Upper lobe of left lung (tissue), 6 donors: ENCODE results near the gene SETMAR. TPM values are rescaled to one million over a fixed set of nuclear protein-coding genes. Genes with fewer than 3 reads are reported as not detected.
A peak's percentile ranks its signal among the peaks of the same experiment; 100 is the strongest.

Experiments used
- ATAC-seq, 2 donors: fragments of 200-7000 bp; cut with Tn5 transposase; one replicate each; pipeline ENCODE4 v1.9.1; 2022; ENCODE audit warnings: mild to moderate bottlenecking in 2 of 2, moderate library complexity in 2 of 2; ENCODE audit not compliant: low FRiP score in 2 of 2
- DNase-seq, 2 donors: peaks; one replicate each; pipeline ENCODE4 v3.0.0-alpha.2; 2019 to 2020
- H3K27ac ChIP-seq, 4 donors: fragments of 200-600 bp; sonication (generic); one replicate each; pipeline ENCODE4 v1.5.1; 2016 to 2019
- H3K27me3 ChIP-seq, 4 donors: fragments of 200-600 bp; sonication (generic); one replicate each; pipeline ENCODE4 v1.5.1; 2017 to 2019
- H3K36me3 ChIP-seq, 4 donors: fragments of 200-600 bp; sonication (generic); one replicate each; pipeline ENCODE4 v1.5.1; 2016 to 2019
- H3K4me1 ChIP-seq, 4 donors: fragments of 200-600 bp; sonication (generic); one replicate each; pipeline ENCODE4 v1.5.1; 2018 to 2019
- H3K4me3 ChIP-seq, 4 donors: fragments of 200-600 bp; sonication (generic); one replicate each; pipeline ENCODE4 v1.5.1; 2017 to 2019; ENCODE audit warnings: mild to moderate bottlenecking in 2 of 4, moderate library complexity in 1 of 4
- H3K9me3 ChIP-seq, 4 donors: fragments of 200-600 bp; sonication (generic); one replicate each; pipeline ENCODE4 v1.5.1; 2018 to 2019
- CTCF ChIP-seq, 6 experiments: fragments of 450-650 bp in 4 of 6; fragments of 200-600 bp in 2 of 6; sonication (generic) in 2 of 6; IDR thresholded peaks; one replicate each; pipeline ENCODE4 v1.5.1; 2016 to 2019; ENCODE audit warnings: antibody characterized with exemption in 6 of 6
- EP300 ChIP-seq, 4 donors: sonication (generic); formaldehyde crosslinking; IDR thresholded peaks; one replicate each; pipeline ENCODE4 v1.5.1; 2017; ENCODE audit warnings: antibody characterized with exemption in 4 of 4, control low read depth in 2 of 4
- POLR2A ChIP-seq, 4 donors: fragments of 450-650 bp; IDR thresholded peaks; one replicate each; pipeline ENCODE4 v1.5.1; 2016 to 2017; ENCODE audit warnings: antibody characterized with exemption in 4 of 4, mild to moderate bottlenecking in 2 of 4
- POLR2AphosphoS5 ChIP-seq, 2 donors: sonication (generic); formaldehyde crosslinking; IDR thresholded peaks; one replicate each; pipeline ENCODE4 v1.5.1; 2017; ENCODE audit warnings: antibody characterized with exemption in 2 of 2
- WGBS, 2 donors: methylation state at CpG; one replicate each; pipeline ENCODE4 v1.1.5; 2017 to 2018; 5-methylcytosine and 5-hydroxymethylcytosine counted together
- total RNA-seq, 6 donors: library from RNA; depleted of rRNA in 4 of 6; stranded (reverse); fragments of >200 nt in 4 of 6; gene quantifications; one replicate each; pipeline versions ENCODE4 v1.1.0 to v1.2.1, GENCODE V29; 2016 to 2021
- donor health status: DM: no; HTN: no; CAD: no; lungs with moderate emphysema.
- donor health status: DM: no; HTN: yes; CAD: no; lungs with severe emphysema.

Gene SETMAR
- total RNA-seq, 6 donors from 2014 or later: 9.7 to 57.6 (median 11.4) TPM

- H3K27me3 ChIP-seq: no peaks in the 10 kb centered on the region
- no peak for TF ChIP-seq POLR2A (IDR thresholded peaks at IDR 0.05)
- no peak for TF ChIP-seq POLR2AphosphoS5 (IDR thresholded peaks at IDR 0.05)
- TF ChIP-seq CTCF (IDR thresholded peaks at IDR 0.05): no peak
- no peak overlapping the region for H3K4me3 ChIP-seq
- H3K4me1 ChIP-seq: peaks cover 0 to 8% (median 4%) of the 10 kb centered on the region in 4 donors
- no peak for ATAC-seq
- no peak for DNase-seq
- H3K9me3 ChIP-seq: no peaks in the 10 kb centered on the region
- WGBS, 2 donors: 67 to 68% methylated on average over 5 of the region's 5 CpGs
- no peak overlapping the region for H3K27ac ChIP-seq
- H3K36me3 ChIP-seq: no peaks in the 10 kb centered on the region
These were observed 32.8 kb downstream of the SETMAR start for GRCh38 chr3:4335840-4336562.

GRCh38 chr3:4336850-4337546 lies 33.8 kb downstream of the SETMAR start:
- Histone ChIP-seq H3K4me3 (no peak overlapping the region), H3K27ac (peak overlapping the region in 1 of 4 donors; percentile 42), H3K4me1 (peaks cover 0 to 8% (median 4%) of the 10 kb centered on the region in 4 donors), H3K9me3 (no peaks in the 10 kb centered on the region), H3K27me3 (no peaks in the 10 kb centered on the region), H3K36me3 (no peaks in the 10 kb centered on the region)
- ATAC-seq: no peak
- no peak for DNase-seq
- TF ChIP-seq POLR2AphosphoS5 (IDR thresholded peaks at IDR 0.05): peak in 1 of 2 donors; percentile 26
- TF ChIP-seq EP300 (IDR thresholded peaks at IDR 0.05): no peak
- 51 to 66% methylated on average over 3 of the region's 3 CpGs for WGBS, 2 donors

GRCh38 chr3:4338751-4339150 lies 35.6 kb downstream of the SETMAR start:
- H3K27me3 ChIP-seq: no peaks in the 10 kb centered on the region
- DNase-seq (no peak), ATAC-seq (no peak)
- TF ChIP-seq POLR2A (IDR thresholded peaks at IDR 0.05) (no peak), EP300 (IDR thresholded peaks at IDR 0.05) (no peak), POLR2AphosphoS5 (IDR thresholded peaks at IDR 0.05) (no peak)
- H3K4me3 ChIP-seq: no peak overlapping the region
- no peaks in the 10 kb centered on the region for H3K36me3 ChIP-seq
- peaks cover 0 to 8% (median 4%) of the 10 kb centered on the region in 4 donors for H3K4me1 ChIP-seq
- no peak overlapping the region for H3K27ac ChIP-seq
- H3K9me3 ChIP-seq: no peaks in the 10 kb centered on the region
- 94 to 97% methylated on average over 5 of the region's 5 CpGs for WGBS, 2 donors

GRCh38 chr3:4340077-4340410 lies 36.9 kb downstream of the SETMAR start:
- Histone ChIP-seq H3K4me3 (no peak overlapping the region), H3K4me1 (peaks cover 0 to 8% (median 4%) of the 10 kb centered on the region in 4 donors), H3K36me3 (no peaks in the 10 kb centered on the region), H3K27me3 (no peaks in the 10 kb centered on the region), H3K9me3 (no peaks in the 10 kb centered on the region), H3K27ac (peak overlapping the region in 1 of 4 donors; percentile 26)
- ATAC-seq (no peak), DNase-seq (no peak)
- TF ChIP-seq POLR2AphosphoS5 (IDR thresholded peaks at IDR 0.05) (no peak), EP300 (IDR thresholded peaks at IDR 0.05) (no peak), CTCF (IDR thresholded peaks at IDR 0.05) (no peak), POLR2A (IDR thresholded peaks at IDR 0.05) (no peak)
- WGBS, 2 donors: 92 to 95% methylated on average over 3 to 4 of the region's 4 CpGs

GRCh38 chr3:4340411-4341335 lies 37.5 kb downstream of the SETMAR start:
- Histone ChIP-seq H3K27ac (peak overlapping the region in 2 of 4 donors; percentile 26 to 28), H3K36me3 (no peaks in the 10 kb centered on the region), H3K4me3 (no peak overlapping the region), H3K9me3 (no peaks in the 10 kb centered on the region), H3K4me1 (peaks cover 0 to 8% (median 4%) of the 10 kb centered on the region in 4 donors), H3K27me3 (no peaks in the 10 kb centered on the region)
- 65 to 67% methylated on average over 6 of the region's 6 CpGs for WGBS, 2 donors
- peak in 1 of 2 donors; percentile 35 for ATAC-seq
- DNase-seq: no peak
- TF ChIP-seq POLR2A (IDR thresholded peaks at IDR 0.05) (no peak), CTCF (IDR thresholded peaks at IDR 0.05) (no peak), POLR2AphosphoS5 (IDR thresholded peaks at IDR 0.05) (no peak), EP300 (IDR thresholded peaks at IDR 0.05) (no peak)
